NCI-H2227 treated with DMSO at 0.1 percent for 48 hours (cell line): ENCODE measurements around the gene VWA1.
"Not testable (repeated sequence)": the region's sequence is repeated elsewhere in the genome, so short reads cannot be mapped to it uniquely, and the experiment has no call there.

Experiments
- DNase-seq: peaks from one replicate; lab custom pipeline; 2025; lab: John Stamatoyannopoulos, UW

Gene VWA1

DNA sequence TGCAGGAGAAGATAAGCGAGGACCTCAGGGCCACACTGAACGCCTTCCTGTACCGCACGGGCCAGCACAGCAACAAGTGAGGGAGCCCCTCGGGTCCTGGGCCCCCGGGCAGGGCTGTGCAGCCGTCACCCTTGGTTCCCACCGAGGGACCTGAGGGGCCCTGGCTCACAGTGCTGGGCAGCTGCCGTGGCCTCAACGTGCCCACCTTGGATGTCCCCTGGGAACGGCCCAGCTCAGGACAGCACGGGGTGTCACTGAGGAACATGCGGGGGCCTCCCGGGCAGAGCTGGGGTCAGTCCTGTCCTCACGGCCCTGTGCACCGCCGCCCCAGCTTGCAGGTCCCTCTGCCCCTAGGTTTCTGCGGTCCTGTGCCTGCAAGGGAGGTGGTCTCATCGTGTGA, 23.7 kb downstream of the VWA1 start:
- DNase-seq: not testable (repeated sequence)

DNA sequence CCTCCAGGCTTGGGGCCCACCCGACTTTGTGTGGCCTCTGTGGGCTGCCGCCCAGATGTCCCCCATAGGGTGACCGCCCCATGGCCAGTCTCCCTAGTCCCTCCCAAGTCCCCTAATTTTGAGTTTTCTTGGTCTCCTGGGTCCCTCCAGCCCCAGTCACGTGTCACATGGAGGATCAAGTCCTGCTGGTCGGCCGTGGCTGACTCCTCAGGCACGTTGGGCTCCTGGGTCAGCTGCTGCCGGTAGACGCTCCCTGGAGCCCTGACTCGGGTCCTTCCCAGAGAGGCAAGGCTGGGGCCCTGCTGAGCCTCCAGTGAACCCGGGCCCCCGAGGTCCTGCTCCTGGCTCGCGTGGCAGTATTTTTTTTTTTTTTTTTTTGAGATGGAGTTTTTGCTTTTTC, 24.2 kb downstream of the VWA1 start:
- not testable (repeated sequence) for DNase-seq

DNA sequence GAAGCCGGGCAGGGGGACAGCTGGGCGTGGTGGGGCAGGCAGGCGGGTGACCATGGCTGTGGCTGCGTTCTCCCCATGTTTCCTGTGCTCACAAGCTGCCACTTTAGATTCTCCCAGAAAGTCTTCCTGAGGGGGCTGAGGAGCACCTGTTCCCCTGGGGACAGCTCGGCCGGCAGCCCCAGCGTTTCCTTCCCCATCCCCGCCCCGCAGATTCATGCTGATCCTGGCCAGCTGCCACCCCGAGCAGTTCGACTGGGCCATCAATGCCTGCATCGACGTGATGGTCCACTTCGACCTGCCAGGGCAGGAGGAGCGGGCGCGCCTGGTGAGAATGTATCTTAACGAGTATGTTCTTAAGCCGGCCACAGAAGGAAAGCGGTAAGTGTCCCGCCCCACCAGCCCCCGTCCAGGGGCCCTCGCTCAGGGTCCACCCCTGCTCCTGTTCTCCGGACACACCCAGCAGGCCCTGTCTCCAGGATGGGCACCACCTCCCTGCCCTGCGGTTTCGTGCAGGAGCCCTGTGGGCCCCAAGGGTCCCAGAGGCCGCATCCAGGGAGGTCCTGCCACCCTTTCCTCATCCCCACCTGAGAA, 25.1 kb downstream of the VWA1 start:
- no peak for DNase-seq

DNA sequence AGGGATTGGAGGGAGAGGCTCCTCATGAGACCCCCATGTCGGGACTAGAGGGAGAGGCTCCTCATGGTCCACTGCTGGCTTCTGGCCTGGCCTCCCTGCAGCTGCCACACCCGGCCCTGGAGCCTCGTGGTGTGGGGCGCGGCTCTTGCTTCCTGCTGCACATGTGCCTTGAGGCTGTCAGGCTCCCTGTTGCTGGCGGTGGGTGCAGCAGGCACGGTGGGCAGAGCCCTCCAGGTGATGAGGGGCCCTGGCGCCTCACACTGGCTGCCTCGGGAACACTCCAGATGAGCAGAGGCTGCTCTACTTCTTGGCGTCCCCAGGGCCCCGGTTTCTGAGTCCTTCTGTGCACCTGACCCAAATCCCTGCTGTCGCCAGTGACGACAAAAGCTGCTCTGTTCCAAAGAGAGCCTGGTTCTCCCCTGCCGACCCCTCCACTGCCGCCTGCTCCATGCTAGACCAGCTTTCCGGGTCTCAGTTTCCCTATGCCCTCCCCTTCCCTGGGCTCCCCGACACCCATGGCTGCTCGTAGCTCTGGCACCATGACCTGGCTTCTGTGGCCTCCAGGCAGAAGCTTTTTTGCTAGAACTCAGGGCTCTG, 26.3 kb downstream of the VWA1 start:
- no peak for DNase-seq

DNA sequence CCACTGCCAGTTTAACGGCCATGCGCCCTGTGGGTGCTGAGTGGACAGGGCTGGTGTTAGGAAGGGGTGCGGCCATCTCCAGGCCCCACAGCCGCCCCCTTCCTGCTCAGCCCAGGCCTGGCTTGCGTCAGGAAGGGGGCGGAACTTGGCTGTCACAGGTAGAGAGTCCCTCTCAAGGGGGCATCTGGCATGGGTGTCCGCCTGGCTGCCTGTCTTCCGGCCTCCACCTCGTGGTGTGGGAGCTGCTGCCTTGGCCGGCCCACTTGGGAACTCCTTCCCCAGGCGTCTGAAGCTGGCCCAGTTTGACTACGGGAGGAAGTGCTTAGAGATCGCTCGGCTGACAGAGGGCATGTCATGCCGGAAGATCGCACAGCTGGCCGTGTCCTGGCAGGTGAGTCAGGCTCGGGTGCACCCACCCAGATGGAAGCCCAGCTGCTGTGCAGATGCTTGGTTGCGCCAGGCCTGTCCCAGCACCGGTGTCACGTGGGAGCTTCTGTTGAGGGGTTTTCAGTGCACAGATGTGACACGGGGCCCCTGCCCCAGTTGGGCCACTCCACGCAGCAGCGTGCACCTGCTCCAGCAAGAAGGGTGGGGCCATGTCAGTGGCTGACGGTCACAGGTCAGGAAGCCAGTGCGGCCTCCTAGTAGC, 27.0 kb downstream of the VWA1 start:
- no peak for DNase-seq

DNA sequence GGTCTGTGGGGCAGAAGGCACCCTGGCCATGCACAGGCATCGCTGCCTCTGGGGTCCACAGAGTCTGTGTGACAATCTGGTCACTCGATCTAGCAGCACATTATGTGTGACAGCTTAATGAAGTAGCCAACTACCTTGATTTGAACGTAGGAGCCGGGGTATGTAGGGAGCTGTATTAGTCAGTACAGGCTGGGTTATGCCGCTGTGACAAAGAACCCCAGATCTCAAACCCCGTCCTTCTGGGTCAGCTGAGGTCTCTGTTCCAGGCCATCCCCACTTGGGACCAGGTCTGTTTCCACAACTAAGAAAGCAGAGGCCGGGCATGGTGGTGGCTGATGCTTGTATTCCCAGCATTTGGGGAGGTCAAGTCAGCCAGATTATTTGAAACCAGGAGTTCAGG, 27.8 kb downstream of the VWA1 start:
- no peak for DNase-seq

DNA sequence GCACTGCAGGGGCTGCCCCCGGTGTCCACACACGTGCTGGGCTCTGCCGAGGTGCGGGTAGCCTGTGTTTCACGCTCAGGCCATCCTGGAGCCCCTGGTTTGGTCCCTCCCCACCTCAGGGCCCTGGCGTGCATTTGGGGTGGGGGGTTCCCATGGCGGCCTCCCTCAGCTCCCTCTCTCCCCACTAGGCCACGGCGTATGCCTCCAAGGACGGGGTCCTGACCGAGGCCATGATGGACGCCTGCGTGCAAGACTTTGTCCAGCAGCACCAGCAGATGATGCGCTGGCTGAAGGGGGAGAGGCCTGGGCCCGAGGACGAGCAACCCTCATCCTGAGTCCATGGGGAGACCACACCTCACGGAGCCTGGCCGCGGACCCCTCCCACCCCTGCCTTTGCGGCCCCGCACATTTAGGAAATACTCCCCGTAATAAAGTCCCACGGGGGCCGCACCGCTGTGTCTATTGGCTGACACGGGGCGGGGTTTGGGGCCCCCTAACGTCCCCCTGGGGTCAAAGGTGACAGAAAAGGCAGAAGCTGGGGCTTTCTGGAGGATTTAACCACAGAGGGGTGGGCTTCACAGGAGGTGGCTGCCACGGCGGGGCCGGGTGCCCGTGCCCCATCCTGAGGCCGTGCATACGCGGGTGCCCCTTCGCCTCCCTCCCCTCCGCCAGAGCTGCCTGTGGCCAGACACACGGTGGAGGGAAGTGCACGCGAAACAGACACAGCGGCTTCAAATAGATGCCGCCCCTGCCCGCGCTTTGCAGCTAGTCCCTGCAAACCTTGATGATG, 32.9 kb downstream of the VWA1 start:
- DNase-seq: not testable (repeated sequence)

DNA sequence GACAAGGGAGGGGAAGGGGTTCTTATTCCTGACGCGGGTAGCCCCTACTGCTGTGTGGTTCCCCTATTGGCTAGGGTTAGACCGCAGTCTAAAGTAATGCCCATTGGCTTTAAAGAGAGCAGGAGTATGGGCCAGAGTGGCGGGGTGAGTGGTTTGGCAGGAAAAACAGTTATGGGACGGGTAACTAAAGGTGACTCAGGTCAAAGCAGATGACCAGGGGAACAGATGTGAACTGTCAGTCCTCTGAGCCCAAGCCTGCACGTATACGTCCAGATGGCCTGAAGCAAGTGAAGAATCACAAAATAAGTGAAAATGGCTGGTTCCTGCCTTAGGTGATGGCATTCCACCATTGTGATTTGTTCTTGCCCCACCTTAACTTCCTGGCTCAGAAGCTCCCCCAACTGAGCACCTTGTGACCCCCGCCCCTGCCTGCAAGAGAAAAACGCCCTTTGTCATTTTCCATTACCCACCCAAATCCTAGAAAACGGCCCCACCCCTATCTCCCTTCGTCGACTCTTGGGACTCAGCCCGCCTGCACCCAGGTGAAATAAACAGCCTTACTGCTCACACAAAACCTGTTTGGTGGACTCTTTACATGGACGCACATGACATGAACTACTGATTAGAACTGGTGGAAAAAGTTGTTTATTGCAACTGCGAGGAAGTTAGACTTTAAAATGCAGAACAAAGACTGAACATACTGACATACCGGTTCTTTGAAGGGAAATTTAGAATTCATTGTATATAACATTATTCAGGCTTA, 35.3 kb downstream of the VWA1 start:
- DNase-seq: no peak

DNA sequence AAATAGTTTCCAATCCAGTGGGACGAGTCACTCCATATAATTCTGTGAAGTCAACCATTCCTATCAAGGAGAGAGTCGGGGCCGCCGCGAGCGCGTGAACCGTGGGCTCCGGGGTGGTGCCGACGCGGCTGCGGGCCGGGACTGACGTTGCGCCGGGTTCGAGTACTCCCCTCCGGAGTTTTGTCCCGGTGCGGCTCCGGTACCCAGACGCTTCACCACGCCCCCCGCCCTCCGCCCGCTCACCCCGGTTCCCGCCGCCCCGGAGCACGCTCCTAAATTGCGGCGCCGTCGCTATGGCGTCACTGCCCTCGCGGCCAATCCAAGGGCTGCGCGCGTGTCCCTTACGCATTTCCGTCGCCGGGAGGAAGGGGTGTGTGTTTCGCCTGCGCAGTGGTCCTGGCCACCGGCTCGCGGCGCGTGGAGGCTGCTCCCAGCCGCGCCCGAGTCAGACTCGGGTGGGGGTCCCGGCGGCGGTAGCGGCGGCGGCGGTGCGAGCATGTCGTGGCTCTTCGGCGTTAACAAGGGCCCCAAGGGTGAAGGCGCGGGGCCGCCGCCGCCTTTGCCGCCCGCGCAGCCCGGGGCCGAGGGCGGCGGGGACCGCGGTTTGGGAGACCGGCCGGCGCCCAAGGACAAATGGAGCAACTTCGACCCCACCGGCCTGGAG, 36.0 kb downstream of the VWA1 start, which contains the start of gene ATAD3B:
Gene ATAD3B (plus strand): TSS at position 377 of the 664 bp plus-strand sequence. CDS start 120 bp downstream, at position 497.
- peak; percentile 87 for DNase-seq

DNA sequence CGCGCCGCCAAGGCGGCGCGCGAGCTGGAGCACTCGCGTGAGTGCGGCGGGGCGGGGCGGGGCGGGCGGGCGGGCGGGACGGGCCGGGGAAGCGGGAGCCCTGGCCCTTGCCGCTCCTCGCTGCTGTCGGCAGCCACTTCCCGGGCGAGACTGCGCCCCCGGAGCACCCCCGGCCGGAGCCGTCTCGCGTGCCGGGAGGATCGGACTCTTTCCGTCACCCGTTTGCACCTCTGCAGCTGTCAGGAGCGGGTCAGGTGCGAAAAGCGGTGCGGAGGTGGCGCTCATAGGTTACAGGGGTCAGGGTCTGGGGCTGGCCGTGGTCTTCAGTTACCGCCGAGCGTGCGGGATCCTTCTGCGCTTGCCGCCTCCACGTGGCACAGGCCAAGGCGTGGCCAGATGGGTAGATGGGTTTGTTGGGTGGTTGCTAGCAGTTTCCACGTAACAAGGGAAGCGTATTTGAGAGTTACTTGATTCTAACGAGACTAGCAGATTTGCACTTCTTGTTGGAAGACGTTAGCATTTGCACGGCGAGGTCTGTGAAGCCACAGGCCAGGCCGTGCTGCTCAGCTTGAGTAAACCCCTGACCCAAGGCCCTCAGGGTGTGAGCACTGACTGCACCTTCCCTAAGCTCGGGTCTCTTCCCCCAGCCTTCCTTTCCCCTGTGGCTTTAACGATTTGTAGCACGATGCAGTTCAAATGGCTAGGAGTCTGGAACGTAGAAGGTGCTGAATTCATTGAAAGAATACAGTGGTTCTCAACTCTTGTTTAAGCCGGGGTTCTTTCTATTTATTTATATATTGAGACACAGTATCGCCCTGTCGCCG, 36.8 kb downstream of the VWA1 start:
- not testable (repeated sequence) for DNase-seq

DNA sequence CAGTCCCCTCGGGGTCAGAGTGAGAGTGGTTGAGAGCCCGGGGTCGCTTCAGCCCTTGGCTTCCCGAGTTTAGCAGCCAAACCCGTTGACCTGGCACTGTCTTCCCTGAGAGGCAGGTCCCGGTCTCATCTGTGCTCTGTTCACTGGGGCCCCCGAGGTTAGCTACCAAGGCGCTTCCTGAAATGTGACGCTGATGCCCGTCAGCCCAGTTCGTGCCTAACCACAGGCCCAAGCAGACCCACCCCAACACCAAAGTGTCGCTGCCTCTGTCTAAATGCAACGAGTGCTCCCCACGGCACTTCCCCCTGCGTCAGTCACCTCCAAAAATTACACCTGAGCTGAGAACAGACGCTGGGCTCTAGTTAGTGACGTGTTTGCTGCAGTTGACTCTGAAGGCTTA, 40.5 kb downstream of the VWA1 start:
- not testable (repeated sequence) for DNase-seq

DNA sequence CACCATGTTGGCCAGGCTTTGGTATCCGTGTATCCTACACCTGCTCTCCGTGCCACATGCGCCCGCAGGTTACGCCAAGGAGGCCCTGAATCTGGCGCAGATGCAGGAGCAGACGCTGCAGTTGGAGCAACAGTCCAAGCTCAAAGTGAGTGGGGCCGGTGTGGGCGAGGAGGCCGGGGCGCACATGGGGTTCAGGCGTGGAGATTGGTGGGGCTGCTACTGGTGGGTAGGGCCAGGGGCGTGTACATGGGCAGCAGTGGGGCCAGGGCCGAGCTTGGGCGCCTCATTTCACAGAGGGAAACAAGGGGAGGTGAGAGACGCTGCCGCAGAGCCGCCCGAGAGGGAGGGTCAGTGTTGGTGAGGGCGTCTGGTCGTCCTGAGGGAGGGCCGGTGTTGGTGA, 41.7 kb downstream of the VWA1 start:
- DNase-seq: no peak

DNA sequence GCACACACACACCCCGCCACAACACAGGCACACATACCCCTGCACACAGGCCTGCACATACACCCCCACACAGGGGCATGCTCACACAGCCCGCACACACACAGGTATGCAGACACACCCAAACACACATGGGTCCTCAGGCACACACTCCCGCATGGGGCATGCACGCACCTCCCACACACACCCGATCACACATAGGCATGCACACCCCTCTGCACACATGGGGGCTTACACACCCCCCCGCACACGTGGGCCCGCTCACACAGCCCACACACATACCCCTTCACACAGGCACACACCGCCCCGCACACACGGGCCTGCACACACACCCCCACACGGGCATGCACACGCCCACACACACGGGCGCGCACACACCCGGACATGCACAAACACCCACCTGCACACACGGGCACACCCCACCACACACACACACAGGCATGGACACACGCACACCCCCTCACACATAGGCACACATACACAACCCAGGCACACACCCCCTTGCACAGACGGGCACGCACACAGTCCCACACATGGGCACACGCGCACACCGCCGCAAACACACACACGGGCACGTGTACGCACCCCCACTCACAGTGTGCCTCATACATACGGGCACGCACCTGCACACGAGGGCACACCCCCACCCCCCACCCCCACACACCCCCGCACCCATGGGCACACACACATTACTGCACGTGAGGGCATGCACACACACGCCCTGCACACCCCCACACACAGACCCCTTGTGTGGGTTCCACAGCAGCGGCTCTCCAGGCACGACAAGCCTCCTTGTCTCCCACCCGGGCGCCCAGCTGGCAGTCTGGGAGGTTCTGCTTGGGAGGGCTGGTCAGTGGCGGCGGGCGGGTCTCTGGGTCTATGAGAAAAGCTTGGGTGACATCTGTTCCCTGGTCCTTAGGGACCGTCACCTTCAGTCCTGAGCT, 44.3 kb downstream of the VWA1 start:
- DNase-seq: no peak

DNA sequence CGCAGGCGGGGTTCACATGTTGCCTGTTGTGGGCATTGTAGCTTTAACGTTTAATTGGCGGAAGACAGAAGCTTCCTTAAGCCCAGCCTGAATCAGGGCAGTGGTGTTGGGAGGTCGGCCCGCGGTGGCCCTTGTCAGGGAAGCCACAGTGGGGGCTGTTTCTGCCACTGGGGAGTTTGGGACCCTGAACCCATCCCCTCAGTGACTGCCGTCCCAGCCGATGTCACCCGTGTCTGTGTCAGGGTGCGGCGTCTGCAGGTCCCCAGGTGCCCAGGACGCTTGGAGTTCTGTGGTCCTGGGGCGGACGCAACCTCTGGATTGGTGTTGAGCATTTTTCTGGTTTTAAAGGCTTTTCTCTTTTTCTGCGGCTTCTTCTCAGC, 45.0 kb downstream of the VWA1 start:
- DNase-seq: not testable (repeated sequence)

DNA sequence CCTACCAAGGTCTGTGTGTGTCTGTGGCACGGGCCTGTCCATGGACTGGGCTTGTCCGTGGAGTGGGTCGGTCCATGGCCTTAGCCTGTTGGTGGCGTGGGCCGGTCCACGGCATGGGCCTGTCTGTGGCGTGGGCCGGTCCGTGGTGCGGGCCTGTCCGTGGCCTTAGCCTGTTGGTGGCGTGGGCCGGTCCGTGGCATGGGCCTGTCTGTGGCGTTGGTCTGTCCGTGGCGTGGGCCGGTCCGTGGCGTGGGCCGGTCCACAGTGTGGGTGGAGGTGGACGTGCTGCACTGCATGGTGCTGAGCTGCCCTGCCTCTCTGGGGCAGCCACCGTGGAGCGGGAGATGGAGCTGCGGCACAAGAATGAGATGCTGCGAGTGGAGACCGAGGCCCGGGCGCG, 46.3 kb downstream of the VWA1 start:
- DNase-seq: not testable (repeated sequence)

DNA sequence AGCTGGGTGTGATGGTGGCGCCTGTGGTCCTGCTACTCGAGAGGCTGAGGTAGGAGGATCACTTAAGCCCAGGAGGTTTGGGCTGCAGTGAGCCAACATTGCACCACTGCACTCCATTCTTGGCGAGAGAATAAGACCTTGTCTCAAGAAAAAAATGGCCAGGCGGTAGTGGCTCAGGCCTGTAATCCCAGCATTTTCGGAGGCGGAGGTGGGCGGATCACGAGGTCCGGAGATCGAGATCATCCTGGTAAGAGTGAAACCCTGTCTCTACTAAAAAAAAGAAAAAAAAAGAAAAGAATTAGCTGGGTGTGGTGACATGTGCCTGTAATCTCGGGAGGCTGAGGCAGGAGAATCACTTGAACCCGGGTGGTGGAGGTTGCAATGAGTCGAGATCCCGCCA, 47.4 kb downstream of the VWA1 start:
- DNase-seq: no peak

DNA sequence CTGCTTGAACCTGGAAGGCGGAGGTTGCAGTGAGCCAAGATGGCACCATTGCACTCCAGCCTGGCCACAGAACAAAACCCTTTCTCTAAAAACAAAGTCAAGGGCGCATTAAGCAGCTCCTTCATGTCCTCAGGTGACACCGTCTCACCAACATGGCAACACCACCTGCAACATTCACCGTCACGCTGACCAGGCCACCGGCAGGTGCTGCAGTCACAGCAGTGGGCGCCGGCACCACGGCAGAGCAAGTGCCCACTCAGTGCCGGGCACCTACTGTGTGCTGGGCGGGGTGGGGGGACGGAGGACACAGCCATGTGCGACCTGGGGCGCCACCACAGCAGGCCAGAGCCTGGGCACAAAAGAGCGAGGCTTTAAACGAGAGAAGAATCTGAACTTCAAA, 48.2 kb downstream of the VWA1 start:
- no peak for DNase-seq

DNA sequence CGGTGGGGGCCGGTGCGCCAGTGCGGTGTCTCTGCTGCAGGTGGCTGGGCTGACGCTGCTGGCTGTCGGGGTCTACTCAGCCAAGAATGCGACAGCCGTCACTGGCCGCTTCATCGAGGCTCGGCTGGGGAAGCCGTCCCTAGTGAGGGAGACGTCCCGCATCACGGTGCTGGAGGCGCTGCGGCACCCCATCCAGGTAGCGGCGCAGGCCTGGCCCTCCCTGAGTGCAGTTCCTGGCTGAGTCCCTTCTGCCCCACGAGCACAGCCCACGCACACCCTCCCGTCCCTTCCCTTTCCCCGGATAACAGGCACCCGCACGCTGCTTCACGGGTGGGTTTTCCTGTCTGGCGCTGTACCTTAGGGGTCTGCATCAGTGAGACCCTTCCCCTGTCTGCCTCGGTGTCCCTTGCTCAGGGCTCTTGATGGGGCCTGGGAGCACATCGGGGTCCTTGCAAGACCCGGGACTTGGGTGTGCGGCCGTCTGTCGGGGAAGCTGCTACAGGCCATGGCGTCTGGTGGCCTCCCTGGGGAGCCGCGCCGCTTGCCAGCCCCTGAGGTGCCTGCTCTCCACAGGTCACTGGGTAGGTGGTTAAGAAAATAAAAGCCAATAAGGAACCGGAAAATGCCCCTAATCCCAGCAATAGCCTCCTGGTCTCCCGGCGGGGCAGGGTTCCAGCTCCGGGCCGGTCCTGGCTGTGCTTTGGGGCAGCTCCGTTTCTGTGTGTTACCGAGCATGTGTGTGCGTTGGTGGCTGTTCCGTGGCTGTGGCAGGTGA, 49.7 kb downstream of the VWA1 start:
- not testable (repeated sequence) for DNase-seq
